H1 (cell line): ENCODE data around the gene BRD3OS. TPM values are rescaled to one million over a fixed set of nuclear protein-coding genes. Genes with fewer than 3 reads are reported as not detected.

Experiments used
- CTCF ChIA-PET: fragments of 300-600 bp; sonication (Branson Sonifier 250); formaldehyde crosslinking; loops from one replicate; lab custom pipeline; 2021; ENCODE audit not compliant: partially characterized antibody; lab: Charles Lee
- POLR2A ChIA-PET: fragments of 300-600 bp; sonication (Branson Sonifier 250); formaldehyde crosslinking; loops from one replicate; lab custom pipeline; 2021; ENCODE audit warnings: inconsistent platforms; ENCODE audit not compliant: partially characterized antibody; lab: Charles Lee
- DNase-seq, 2 experiments: peaks; one replicate each; pipeline versions ENCODE4 v3.0.0 to v3.0.0-alpha.2; 2010 to 2022; ENCODE audit warnings: low spot score in 2 of 2, low read depth in 1 of 2, mixed read lengths in 1 of 2
- FAIRE-seq: peaks from 2 replicates; lab custom pipeline; 2011; peaks lifted over from hg19 to GRCh38; lab: Jason Lieb, UNC
- H2AFZ ChIP-seq: 2 replicates; pipeline ENCODE4 v1.8.1; 2012; ENCODE audit warnings: low read length, inconsistent platforms
- H2AK5ac ChIP-seq: 2 replicates; pipeline ENCODE4 v1.6.1; 2013; ENCODE audit warnings: low read depth, low read length
- H2BK120ac ChIP-seq: replicated peaks from 2 replicates; pipeline ENCODE3; 2013; ENCODE audit warnings: low read depth, low read length, inconsistent platforms
- H2BK12ac ChIP-seq: 2 replicates; pipeline ENCODE4 v1.6.1; 2013; ENCODE audit warnings: low read depth, low read length
- H2BK15ac ChIP-seq: 2 replicates; pipeline ENCODE4 v1.6.1; 2013; ENCODE audit warnings: low read length
- H2BK20ac ChIP-seq: 2 replicates; pipeline ENCODE4 v1.6.1; 2013; ENCODE audit warnings: low read length
- H2BK5ac ChIP-seq: 2 replicates; pipeline ENCODE4 v1.6.1; 2013; ENCODE audit warnings: low read depth, low read length
- H3K14ac ChIP-seq: 2 replicates; pipeline ENCODE4 v1.6.1; 2013; ENCODE audit warnings: inconsistent platforms; ENCODE audit not compliant: insufficient read length
- H3K18ac ChIP-seq: 2 replicates; pipeline ENCODE4 v1.6.1; 2013; ENCODE audit warnings: low read length; ENCODE audit errors: extremely low read depth
- H3K23ac ChIP-seq: 2 replicates; pipeline ENCODE4 v1.6.1; 2013; ENCODE audit warnings: inconsistent platforms; ENCODE audit not compliant: insufficient read length
- H3K23me2 ChIP-seq: 2 replicates; pipeline ENCODE4 v1.6.1; 2013; ENCODE audit warnings: low read depth, low read length
- H3K27ac ChIP-seq: 2 replicates; pipeline ENCODE4 v1.6.1; 2011; ENCODE audit warnings: low read depth, low read length, inconsistent platforms
- H3K27me3 ChIP-seq, 4 experiments: replicated peaks in 1 of 4; 1 replicate in 1 of 4; 2 replicates in 3 of 4; pipeline versions ENCODE4 v1.6.1 to v1.8.1; 2011 to 2013; ENCODE audit warnings: low read length in 3 of 4, mild to moderate bottlenecking in 3 of 4, inconsistent platforms in 2 of 4, mixed read lengths in 2 of 4, moderate library complexity in 1 of 4; ENCODE audit not compliant: control insufficient read depth in 3 of 4, insufficient read depth in 3 of 4; ENCODE audit errors: extremely low read depth in 1 of 4
- H3K36me3 ChIP-seq, 4 experiments: 2 replicates each; pipeline versions ENCODE4 v1.6.1 to v1.8.1; 2011 to 2013; ENCODE audit warnings: mild to moderate bottlenecking in 4 of 4, low read length in 3 of 4, moderate library complexity in 2 of 4, control low read depth in 1 of 4, inconsistent platforms in 1 of 4; ENCODE audit not compliant: insufficient read depth in 4 of 4, control insufficient read depth in 2 of 4
- H3K4ac ChIP-seq: replicated peaks from 2 replicates; pipeline ENCODE3; 2013; ENCODE audit warnings: low read length, low read depth, mixed read lengths, inconsistent platforms; ENCODE audit not compliant: insufficient read length
- H3K4me1 ChIP-seq, 4 experiments: replicated peaks in 1 of 4; 1 replicate in 1 of 4; 2 replicates in 3 of 4; pipeline versions ENCODE4 v1.6.1 to v1.8.1; 2011 to 2013; ENCODE audit warnings: low read length in 3 of 4, inconsistent platforms in 2 of 4, mixed read lengths in 1 of 4; ENCODE audit not compliant: insufficient read depth in 4 of 4, control insufficient read depth in 3 of 4
- H3K4me2 ChIP-seq, 2 experiments: 2 replicates each; pipeline versions ENCODE4 v1.6.1 to v1.8.1; 2011 to 2013; ENCODE audit warnings: low read depth in 2 of 2, low read length in 2 of 2, control low read depth in 1 of 2, inconsistent platforms in 1 of 2, mild to moderate bottlenecking in 1 of 2; ENCODE audit not compliant: insufficient read depth in 1 of 2
- H3K4me3 ChIP-seq, 4 experiments: fragments of 200-600, 300-600 bp in 1 of 4; sonication (generic), shearing (Covaris generic), sonication (Bioruptor Twin) in 1 of 4; 2 replicates each; pipeline versions ENCODE4 v1.5.1 to v1.8.1; 2011 to 2016; ENCODE audit warnings: low read length in 4 of 4, low read depth in 3 of 4, control low read depth in 2 of 4, inconsistent platforms in 2 of 4, mild to moderate bottlenecking in 2 of 4, mixed read lengths in 1 of 4, moderate library complexity in 1 of 4; ENCODE audit not compliant: insufficient read depth in 2 of 4; ENCODE audit errors: extremely low read depth in 1 of 4
- H3K56ac ChIP-seq: replicated peaks from 2 replicates; pipeline ENCODE3; 2013; ENCODE audit warnings: low read depth, mild to moderate bottlenecking, mixed read lengths, low read length, inconsistent platforms; ENCODE audit not compliant: insufficient read length
- H3K79me1 ChIP-seq: 2 replicates; pipeline ENCODE4 v1.6.1; 2013; ENCODE audit warnings: low read depth, low read length, control low read depth
- H3K79me2 ChIP-seq, 2 experiments: 2 replicates each; pipeline versions ENCODE4 v1.6.1 to v1.8.1; 2012 to 2013; ENCODE audit warnings: low read length in 2 of 2, mild to moderate bottlenecking in 2 of 2, inconsistent platforms in 1 of 2; ENCODE audit not compliant: insufficient read depth in 2 of 2, control insufficient read depth in 1 of 2
- H3K9ac ChIP-seq, 4 experiments: replicated peaks in 1 of 4; 1 replicate in 1 of 4; 2 replicates in 3 of 4; pipeline versions ENCODE4 v1.6.1 to v1.8.1; 2011 to 2013; ENCODE audit warnings: low read depth in 3 of 4, low read length in 3 of 4, control low read depth in 2 of 4, mild to moderate bottlenecking in 2 of 4, moderate library complexity in 2 of 4, inconsistent platforms in 1 of 4; ENCODE audit errors: extremely low read depth in 1 of 4
- H3K9me3 ChIP-seq, 2 experiments: 2 replicates each; pipeline versions ENCODE4 v1.6.1 to v1.8.1; 2012 to 2013; ENCODE audit warnings: mild to moderate bottlenecking in 2 of 2, moderate library complexity in 2 of 2, control low read depth in 1 of 2, inconsistent platforms in 1 of 2, low read depth in 1 of 2, low read length in 1 of 2, mixed read lengths in 1 of 2; ENCODE audit not compliant: insufficient read depth in 2 of 2
- H4K20me1 ChIP-seq, 2 experiments: replicated peaks in 1 of 2; 2 replicates each; pipeline versions ENCODE3 to v1.8.1; 2011 to 2013; ENCODE audit warnings: inconsistent platforms in 2 of 2, low read length in 2 of 2, mild to moderate bottlenecking in 1 of 2; ENCODE audit not compliant: insufficient read depth in 2 of 2, control insufficient read depth in 1 of 2
- H4K5ac ChIP-seq: 2 replicates; pipeline ENCODE4 v1.6.1; 2013; ENCODE audit warnings: low read length, low read depth, mixed read lengths, inconsistent platforms; ENCODE audit not compliant: insufficient read length
- H4K8ac ChIP-seq: 2 replicates; pipeline ENCODE4 v1.8.0; 2013; ENCODE audit warnings: mild to moderate bottlenecking, moderate library complexity, low read length, inconsistent platforms; ENCODE audit not compliant: insufficient read depth; ENCODE audit errors: extremely low read depth
- H4K91ac ChIP-seq: replicated peaks from 2 replicates; pipeline ENCODE3; 2013; ENCODE audit warnings: low read length, mixed read lengths, inconsistent platforms; ENCODE audit not compliant: insufficient read length
- CREB1 ChIP-seq: IDR thresholded peaks from 2 replicates; pipeline ENCODE4 v1.6.1; 2012; ENCODE audit warnings: inconsistent platforms
- EGR1 ChIP-seq: IDR thresholded peaks from 2 replicates; pipeline ENCODE4 v1.6.1; 2011; ENCODE audit warnings: low read depth, low read length, borderline replicate concordance
- EP300 ChIP-seq, 2 experiments: IDR thresholded peaks; 1 replicate in 1 of 2; 2 replicates in 1 of 2; pipeline ENCODE4 v1.6.1; 2011 to 2012; ENCODE audit warnings: low read depth in 2 of 2, low read length in 2 of 2, mild to moderate bottlenecking in 2 of 2, borderline replicate concordance in 1 of 2, inconsistent platforms in 1 of 2, moderate library complexity in 1 of 2
- GTF2F1 ChIP-seq: IDR thresholded peaks from 2 replicates; pipeline ENCODE4 v1.6.1; 2012; ENCODE audit warnings: low read depth, low read length, improper control_type of control experiment, borderline replicate concordance
- JUN ChIP-seq: IDR thresholded peaks from 2 replicates; pipeline ENCODE4 v1.6.1; 2011; ENCODE audit warnings: low read depth, mild to moderate bottlenecking, improper control_type of control experiment, low read length
- KDM1A ChIP-seq: fragments of 200-600, 300-600 bp; sonication (generic); IDR thresholded peaks from 2 replicates; pipeline ENCODE4 v1.7.1; 2016; ENCODE audit warnings: mild to moderate bottlenecking, low read length, borderline replicate concordance
- RFX5 ChIP-seq: IDR thresholded peaks from 2 replicates; pipeline ENCODE4 v1.6.1; 2011; ENCODE audit warnings: low read depth, low read length, improper control_type of control experiment, borderline replicate concordance
- TEAD4 ChIP-seq: IDR thresholded peaks from 2 replicates; pipeline ENCODE4 v1.6.1; 2012; ENCODE audit warnings: low read depth, low read length, inconsistent platforms, mixed read lengths
- ZNF274 ChIP-seq: IDR thresholded peaks from 2 replicates; pipeline ENCODE4 v1.7.0; 2012; ENCODE audit warnings: low read length, borderline replicate concordance; ENCODE audit errors: extremely low read depth
- WGBS, 2 experiments: shearing (Covaris generic) in 1 of 2; methylation state at CpG; one replicate each; pipeline versions ENCODE4 v1.1.6 to v1.1.7; 2013 to 2015; ENCODE audit warnings: low lambda C conversion rate in 2 of 2, mixed read lengths in 2 of 2, inconsistent platforms in 1 of 2, low coverage in 1 of 2, missing lambda C conversion rate in 1 of 2; ENCODE audit not compliant: insufficient replicate concordance in 2 of 2, insufficient coverage in 1 of 2, insufficient read length in 1 of 2; ENCODE audit errors: extremely low coverage in 1 of 2, missing lambda C conversion rate in 1 of 2; 5-methylcytosine and 5-hydroxymethylcytosine counted together
- polyA plus RNA-seq, 7 experiments: library from polyadenylated mRNA; depleted of rRNA in 3 of 7; stranded (reverse) in 5 of 7; unstranded in 2 of 7; fragments of >200 nt in 5 of 7; fragments of 200-250 nt in 2 of 7; gene quantifications; 1 replicate in 5 of 7; 2 replicates in 1 of 7; 4 replicates in 1 of 7; pipeline versions ENCODE4 v1.2.1 to v1.2.3, GENCODE V29; 2011 to 2013; ENCODE audit warnings: missing spikeins in 2 of 7, mixed read lengths in 2 of 7
- total RNA-seq: library from RNA; stranded (reverse); fragmentation: NEBNext Ultra II Directional; extraction: Animal tissue kit (Norgen Biotek cat#: 25700); gene quantifications from 2 replicates; pipeline ENCODE4 v1.2.1, GENCODE V29; 2021
- TF ChIP-seq, protein P1 (sequence below), 3 experiments: IDR thresholded peaks; 1 replicate in 2 of 3; 2 replicates in 1 of 3; pipeline versions ENCODE4 v1.5.1 to v1.6.1; 2011; ENCODE audit warnings: low read length in 3 of 3, mild to moderate bottlenecking in 3 of 3, inconsistent platforms in 2 of 3, low read depth in 1 of 3, moderate library complexity in 1 of 3; ENCODE audit not compliant: insufficient read depth in 1 of 3; ENCODE audit errors: control extremely low read depth in 1 of 3
- TF ChIP-seq, protein P2 (sequence below): IDR thresholded peaks from 2 replicates; pipeline ENCODE4 v1.6.1; 2011; ENCODE audit warnings: low read length, improper control_type of control experiment

The BRD3OS gene
- total and polyA plus RNA-seq, 2 of the 8 experiments (the other 6 are each of a cell fraction or from before 2014, with no cell fraction given) = 12.7 to 20.2 TPM

DNA sequence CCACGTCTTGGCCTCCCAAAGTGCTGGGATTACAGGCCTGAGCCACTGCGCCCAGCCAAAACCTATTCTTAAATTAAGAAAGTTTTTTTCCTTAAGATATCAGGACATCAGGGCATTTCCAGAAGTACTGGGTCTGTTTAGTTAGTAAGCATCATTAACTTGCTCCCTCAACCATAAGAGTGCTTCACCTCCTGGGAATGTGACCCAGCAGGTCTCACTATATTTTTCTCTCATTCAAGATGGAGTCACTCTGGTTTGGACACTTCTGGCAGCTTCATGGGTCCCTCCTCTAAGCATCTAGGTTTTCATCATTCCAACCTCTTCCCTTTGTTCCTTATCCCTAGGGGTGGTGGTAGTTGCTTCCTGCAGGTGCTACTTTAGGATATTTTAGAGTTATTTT lies 10.3 kb upstream of the BRD3OS start:
- H3K79me1 ChIP-seq = no peaks in the 10 kb centered on the region
- H3K79me2 ChIP-seq = no peaks in the 10 kb centered on the region
- H3K36me3 ChIP-seq = no peaks in the 10 kb centered on the region
- no peak overlapping the region for H3K23ac ChIP-seq
- 83% methylated on average over 2 of the region's 2 CpGs; no CpG with 5 or more reads in 1 of the 2 experiments for WGBS, 2 experiments
- peaks cover 26 to 42% of the 10 kb centered on the region in 2 experiments for H3K9me3 ChIP-seq
- no peak overlapping the region for H3K14ac ChIP-seq
- no peak overlapping the region for H2BK15ac ChIP-seq
- DNase-seq (no peak), FAIRE-seq (no peak)
- H2BK20ac ChIP-seq = no peak overlapping the region
- no peaks in the 10 kb centered on the region for H4K20me1 ChIP-seq
- no peaks in the 10 kb centered on the region for H3K4me1 ChIP-seq
- no peak overlapping the region for H3K9ac ChIP-seq
- H2AFZ ChIP-seq = no peak overlapping the region
- H2AK5ac ChIP-seq = no peak overlapping the region
- no peak overlapping the region for H2BK120ac ChIP-seq
- no peak overlapping the region for H2BK5ac ChIP-seq
- CTCF ChIA-PET = interaction anchor here (1.1 kb wide), 1 partner anchor 9 kb away, joined by 3 read pairs; no protein-coding TSS in a partner anchor
- no peak overlapping the region for H3K18ac ChIP-seq
- H3K27me3 ChIP-seq = no peaks in the 10 kb centered on the region
- POLR2A ChIA-PET = no interaction called here
- H3K23me2 ChIP-seq = no peaks in the 10 kb centered on the region
- no peak overlapping the region for H3K4me3 ChIP-seq
- no peak overlapping the region for H2BK12ac ChIP-seq
- H3K4ac ChIP-seq = no peak overlapping the region
- H3K27ac ChIP-seq = no peak overlapping the region
- H3K56ac ChIP-seq = no peak overlapping the region
- no peak overlapping the region for H3K4me2 ChIP-seq
- H4K91ac ChIP-seq = no peak overlapping the region
- H4K5ac ChIP-seq = no peak overlapping the region
- no peak overlapping the region for H4K8ac ChIP-seq
- TF ChIP-seq ZNF274 (no peak), GTF2F1 (no peak), RFX5 (no peak), EP300 (IDR thresholded peaks at IDR 0.05; ENCODE audit: borderline replicate concordance in 1 of 2, low read depth in 2 of 2, low read length in 2 of 2) (no peak), EGR1 (no peak), CREB1 (no peak), KDM1A (no peak), JUN (no peak), TEAD4 (no peak)
- TF ChIP-seq, protein P1, sequence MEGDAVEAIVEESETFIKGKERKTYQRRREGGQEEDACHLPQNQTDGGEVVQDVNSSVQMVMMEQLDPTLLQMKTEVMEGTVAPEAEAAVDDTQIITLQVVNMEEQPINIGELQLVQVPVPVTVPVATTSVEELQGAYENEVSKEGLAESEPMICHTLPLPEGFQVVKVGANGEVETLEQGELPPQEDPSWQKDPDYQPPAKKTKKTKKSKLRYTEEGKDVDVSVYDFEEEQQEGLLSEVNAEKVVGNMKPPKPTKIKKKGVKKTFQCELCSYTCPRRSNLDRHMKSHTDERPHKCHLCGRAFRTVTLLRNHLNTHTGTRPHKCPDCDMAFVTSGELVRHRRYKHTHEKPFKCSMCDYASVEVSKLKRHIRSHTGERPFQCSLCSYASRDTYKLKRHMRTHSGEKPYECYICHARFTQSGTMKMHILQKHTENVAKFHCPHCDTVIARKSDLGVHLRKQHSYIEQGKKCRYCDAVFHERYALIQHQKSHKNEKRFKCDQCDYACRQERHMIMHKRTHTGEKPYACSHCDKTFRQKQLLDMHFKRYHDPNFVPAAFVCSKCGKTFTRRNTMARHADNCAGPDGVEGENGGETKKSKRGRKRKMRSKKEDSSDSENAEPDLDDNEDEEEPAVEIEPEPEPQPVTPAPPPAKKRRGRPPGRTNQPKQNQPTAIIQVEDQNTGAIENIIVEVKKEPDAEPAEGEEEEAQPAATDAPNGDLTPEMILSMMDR (IDR thresholded peaks at IDR 0.05; ENCODE audit: control extremely low read depth in 1 of 3, insufficient read depth in 1 of 3, low read depth in 1 of 3, low read length in 3 of 3) = no peak
- TF ChIP-seq, protein P2, sequence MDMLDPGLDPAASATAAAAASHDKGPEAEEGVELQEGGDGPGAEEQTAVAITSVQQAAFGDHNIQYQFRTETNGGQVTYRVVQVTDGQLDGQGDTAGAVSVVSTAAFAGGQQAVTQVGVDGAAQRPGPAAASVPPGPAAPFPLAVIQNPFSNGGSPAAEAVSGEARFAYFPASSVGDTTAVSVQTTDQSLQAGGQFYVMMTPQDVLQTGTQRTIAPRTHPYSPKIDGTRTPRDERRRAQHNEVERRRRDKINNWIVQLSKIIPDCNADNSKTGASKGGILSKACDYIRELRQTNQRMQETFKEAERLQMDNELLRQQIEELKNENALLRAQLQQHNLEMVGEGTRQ = no peak
